Measurements from ENCODE around the gene PTGDR2.
A peak's percentile ranks its signal among the peaks of the same experiment; 100 is the strongest.
"Not testable (repeated sequence)": the region's sequence is repeated elsewhere in the genome, so short reads cannot be mapped to it uniquely, and the experiment has no call there.

PTGDR2 gene

GRCh38 chr11:60842668-60843600 lies 12.8 kb downstream of the PTGDR2 start:
- DNase-seq (ENCODE audit: low read depth in 1 of 2, low spot score in 1 of 2), result no peak

DNA sequence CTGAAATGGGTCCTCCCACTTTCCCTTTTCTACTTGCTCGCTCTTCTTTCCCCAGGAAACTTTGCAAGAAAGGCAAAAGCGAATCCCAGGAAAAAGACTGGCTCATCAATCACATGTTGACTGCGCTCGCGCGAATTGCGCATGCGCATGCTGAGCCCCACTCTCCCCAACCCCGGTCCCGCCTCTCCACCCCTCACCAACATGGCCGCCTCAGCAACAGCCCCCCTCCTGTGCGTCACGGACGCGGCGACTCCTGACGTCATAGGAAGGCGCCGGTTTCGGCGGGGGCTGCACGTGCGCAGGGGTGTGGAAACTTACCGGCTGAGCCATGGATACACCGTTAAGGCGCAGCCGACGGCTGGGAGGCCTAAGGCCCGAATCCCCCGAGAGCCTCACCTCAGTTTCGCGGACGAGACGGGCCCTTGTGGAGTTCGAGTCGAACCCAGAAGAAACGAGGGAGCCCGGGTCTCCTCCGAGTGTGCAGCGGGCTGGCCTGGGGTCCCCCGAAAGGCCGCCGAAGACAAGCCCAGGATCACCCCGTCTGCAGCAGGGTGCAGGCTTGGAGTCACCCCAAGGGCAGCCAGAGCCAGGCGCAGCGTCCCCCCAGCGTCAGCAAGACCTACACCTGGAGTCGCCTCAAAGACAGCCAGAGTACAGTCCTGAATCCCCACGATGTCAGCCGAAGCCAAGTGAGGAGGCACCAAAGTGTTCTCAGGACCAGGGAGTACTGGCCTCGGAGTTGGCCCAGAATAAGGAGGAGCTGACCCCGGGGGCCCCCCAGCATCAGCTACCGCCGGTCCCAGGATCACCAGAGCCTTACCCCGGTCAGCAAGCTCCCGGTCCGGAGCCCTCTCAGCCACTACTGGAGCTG lies 13.7 kb downstream of the PTGDR2 start, which contains the start of gene CCDC86:
Gene CCDC86, plus strand, starts transcription at position 317 of the 871 bp plus-strand sequence. Its CDS starts 12 bp downstream, at position 329.
- DNase-seq (ENCODE audit: low read depth in 1 of 2, low spot score in 1 of 2), result peak; percentile 96 to 99

DNA sequence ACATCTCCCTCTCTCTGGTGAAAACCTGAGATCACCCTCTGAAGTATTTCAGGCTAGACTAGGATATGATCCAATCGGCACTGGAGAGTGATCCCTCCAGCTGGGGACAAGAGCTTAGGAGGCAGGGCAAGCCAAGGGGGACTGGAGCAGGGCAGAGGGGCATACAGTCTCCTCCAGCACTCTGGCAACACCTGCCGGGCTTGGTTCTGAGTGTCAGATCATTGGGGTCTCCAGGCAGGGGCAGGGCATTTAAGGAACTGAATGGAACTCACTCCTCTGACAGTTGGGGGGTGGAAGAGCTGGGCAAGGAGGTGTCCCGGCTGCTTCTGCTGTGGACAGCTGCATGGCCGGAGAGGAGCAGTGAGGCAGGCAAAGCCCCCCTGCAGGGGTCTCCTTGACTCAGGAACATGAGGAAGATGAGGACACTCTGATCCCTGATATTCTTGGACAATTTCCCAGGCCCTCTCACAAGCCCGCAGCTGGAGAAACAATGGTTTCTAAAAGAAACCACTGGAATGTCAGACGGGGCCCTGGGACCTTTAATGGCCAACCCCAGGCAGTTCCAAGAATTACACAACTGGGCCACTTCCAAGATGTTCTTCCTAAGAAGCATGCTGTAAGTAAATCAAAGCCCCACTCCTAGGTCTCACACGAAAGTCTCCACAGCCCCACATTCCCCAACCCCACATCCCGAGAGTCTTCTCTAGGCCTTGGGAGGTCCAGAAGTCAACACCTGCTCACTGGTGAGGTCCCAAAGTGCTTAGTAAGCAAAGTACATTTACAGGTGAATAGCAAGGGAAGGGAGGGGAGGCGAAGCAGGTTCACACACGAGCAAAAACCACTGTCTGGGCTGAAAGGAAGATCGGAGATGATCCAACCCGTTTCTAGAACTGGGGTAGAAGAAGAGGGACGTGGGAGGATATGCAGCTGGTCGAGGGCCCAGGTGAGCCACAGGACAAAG lies 15.0 kb downstream of the PTGDR2 start:
- DNase-seq (ENCODE audit: low read depth in 1 of 2, low spot score in 1 of 2), result no peak

GRCh38 chr11:60838132-60838531 lies 17.6 kb downstream of the PTGDR2 start:
- DNase-seq (ENCODE audit: low read depth in 1 of 2, low spot score in 1 of 2), result no peak

DNA sequence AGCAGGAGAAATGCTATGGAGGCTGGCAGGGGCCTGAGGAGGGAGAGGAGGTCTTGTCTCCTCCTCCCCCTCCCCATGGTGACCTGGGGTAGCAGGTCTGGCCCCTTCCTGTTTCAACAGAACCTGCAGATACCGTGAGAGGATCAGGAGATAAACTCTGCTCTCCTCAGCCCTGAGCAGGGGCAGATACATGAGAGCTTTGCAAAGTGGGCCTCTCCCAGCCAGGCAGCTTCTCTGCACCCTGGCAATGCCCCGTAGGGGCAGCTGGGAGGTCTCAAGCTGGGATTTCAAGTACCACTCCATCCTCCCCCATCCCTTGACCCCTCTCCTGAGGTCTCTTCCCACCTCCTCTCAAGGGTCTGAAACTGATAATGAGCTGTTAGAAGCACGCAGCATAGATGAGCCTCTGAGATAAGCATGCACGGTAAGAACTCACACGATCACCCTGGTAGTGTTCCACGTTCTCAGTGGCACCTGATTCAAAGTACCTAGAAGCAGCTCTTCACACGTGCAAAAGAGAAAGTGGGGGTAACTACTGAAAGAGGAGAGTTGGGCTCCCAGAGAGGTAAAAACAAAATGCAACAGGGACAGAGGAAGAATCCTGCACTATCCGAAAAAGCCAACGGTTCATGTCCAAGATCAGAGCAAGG lies 18.8 kb downstream of the PTGDR2 start:
- DNase-seq (ENCODE audit: low read depth in 1 of 2, low spot score in 1 of 2), result no peak

- no peak for DNase-seq (ENCODE audit: low read depth in 1 of 2, low spot score in 1 of 2)
These were observed 20.3 kb downstream of the PTGDR2 start for GRCh38 chr11:60835534-60835846.

DNA sequence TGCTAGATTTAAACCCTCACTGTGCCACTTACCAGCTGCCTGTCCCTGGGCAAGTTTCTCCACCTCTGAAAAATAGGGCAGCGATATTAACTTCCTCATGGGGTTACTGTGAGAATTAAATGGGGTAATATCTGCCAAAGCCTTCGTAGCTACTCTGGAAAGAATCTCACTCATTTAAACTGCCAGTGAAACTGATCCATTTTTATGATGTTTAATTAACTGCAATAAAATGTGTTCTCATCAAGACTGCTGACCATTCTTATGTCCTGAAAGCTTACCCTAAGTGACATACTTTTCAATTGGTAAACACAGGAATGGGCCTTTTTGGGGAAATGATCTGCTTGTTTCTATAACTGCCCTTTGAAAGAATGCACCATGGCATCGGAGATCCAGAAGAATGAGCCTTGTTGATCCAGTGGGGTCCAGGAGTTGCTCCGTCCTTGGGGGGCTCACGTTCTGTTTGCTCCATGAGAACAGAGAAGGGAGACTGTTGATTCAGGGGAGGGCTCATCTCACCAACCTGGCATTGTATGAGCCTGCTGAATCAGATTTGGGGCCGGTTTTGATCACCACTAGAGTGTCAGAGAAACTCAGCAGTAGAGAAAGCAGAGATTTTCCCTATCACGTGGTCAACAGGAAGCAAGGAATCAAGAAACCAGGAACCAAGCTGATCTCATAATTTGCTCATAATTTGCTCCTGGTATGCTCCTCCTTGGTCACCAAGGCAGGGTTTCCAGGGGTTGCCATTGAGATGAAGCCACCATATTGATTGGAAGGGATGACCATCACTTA lies 20.8 kb downstream of the PTGDR2 start:
- DNase-seq (ENCODE audit: low read depth in 1 of 2, low spot score in 1 of 2), result no peak

DNA sequence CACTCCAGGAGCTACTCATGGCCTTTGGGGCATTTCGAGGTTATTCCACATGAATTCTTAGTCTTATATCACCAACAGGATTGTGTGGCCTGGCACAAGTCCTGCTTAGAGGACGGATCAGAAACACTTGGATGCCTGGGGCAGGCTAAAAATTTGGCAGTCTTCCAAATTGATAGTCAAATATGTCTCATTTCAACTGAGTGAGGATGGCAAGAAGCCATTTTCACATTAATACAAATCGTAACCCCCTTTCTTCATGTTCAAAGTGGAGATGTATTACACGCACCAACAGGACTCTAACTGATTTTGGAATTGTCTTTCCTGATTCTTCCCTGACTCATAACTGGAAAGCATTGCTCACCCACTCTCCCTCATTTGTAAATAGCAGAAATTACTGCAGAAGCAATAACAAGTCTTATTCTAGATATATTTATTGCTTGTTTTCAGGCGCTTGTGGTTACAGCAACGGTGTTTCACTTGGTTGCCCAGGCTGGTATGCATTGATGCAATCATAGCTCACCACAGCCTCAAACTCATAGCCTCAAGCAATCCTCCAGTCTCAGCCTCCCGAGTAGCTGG lies 24.2 kb downstream of the PTGDR2 start:
- DNase-seq (ENCODE audit: low read depth in 1 of 2, low spot score in 1 of 2), result no peak

GRCh38 chr11:60831143-60831500 lies 24.6 kb downstream of the PTGDR2 start:
- peak; percentile 54 to 73 for DNase-seq (ENCODE audit: low read depth in 1 of 2, low spot score in 1 of 2)

DNA sequence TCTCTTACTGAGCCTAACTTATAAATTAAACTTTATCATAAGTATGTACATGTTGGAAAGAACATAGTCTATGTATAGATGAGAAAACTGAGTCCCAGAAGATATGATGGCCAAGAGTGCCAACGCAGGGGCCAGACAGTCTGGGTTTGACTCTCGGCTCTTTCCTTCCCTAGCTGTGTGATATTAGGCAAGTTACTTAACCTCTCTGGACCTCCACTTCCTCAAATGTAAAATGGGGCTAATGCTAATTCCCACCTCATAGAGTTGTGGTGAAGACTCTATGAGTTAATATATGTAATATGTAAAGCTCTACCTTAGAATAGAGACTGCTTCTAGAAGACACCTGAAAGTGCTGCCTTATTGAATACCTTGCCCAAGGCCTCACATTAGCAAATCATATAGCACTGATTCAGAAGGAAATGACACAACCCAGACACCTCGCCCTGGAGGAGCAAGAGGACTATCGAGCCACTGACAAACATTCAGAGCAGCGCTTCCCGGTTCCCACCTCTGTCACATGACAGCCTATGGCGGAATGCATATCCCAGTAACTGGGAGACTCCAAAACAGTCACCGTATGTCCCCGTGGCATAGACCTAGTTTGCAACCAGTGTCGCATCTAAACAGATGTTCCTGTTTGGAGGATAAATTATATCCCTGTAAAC lies 25.1 kb downstream of the PTGDR2 start:
- no peak for DNase-seq (ENCODE audit: low read depth in 1 of 2, low spot score in 1 of 2)

DNA sequence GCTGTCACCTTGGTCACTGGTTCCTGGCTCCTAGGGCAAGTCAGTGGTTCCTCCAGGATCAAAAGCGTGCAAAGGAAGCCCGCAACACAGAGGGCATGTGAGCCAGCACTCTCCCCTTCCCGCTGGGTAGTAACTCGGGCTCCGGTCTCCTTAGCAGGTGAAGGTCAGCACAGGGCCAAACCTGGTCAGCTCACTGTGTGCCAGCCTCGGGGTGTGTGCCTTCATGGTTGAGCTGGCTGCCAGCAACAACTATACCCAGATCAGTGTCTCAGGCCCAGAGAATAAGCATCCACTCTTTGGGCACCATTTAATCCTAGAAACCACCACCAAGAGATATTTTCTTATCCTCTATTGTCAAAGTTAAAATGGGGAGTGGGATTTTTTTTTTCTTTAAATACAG lies 30.0 kb downstream of the PTGDR2 start:
- no peak for DNase-seq (ENCODE audit: low read depth in 1 of 2, low spot score in 1 of 2)

DNA sequence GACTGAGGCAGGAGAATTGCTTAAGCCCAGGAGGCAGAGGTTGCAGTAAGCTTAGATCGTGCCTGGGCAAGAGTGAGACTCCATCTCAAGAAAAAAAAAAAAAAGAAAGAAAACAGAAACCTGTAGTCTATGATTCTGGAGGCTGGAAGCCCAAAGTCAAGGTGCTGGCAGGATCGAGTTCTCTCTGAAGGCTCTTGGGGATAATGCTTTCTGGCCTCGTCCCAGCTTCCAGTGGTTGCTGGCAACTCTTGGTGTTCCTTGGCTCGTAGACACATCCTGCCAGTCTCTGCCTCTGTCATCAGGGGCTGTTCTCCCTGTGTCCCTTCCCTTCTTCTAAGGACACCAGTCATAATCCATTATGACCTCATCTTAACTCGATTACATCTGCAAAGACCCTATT lies 30.6 kb downstream of the PTGDR2 start:
- no peak for DNase-seq (ENCODE audit: low read depth in 1 of 2, low spot score in 1 of 2)

GRCh38 chr11:60823745-60824306 lies 31.9 kb downstream of the PTGDR2 start:
- DNase-seq (ENCODE audit: low read depth in 1 of 2, low spot score in 1 of 2), result not testable (repeated sequence)

- no peak for DNase-seq (ENCODE audit: low read depth in 1 of 2, low spot score in 1 of 2)
These were observed 33.7 kb downstream of the PTGDR2 start for GRCh38 chr11:60821827-60822599.

GRCh38 chr11:60818057-60818456 lies 37.7 kb downstream of the PTGDR2 start:
- DNase-seq (ENCODE audit: low read depth in 1 of 2, low spot score in 1 of 2), result no peak

DNA sequence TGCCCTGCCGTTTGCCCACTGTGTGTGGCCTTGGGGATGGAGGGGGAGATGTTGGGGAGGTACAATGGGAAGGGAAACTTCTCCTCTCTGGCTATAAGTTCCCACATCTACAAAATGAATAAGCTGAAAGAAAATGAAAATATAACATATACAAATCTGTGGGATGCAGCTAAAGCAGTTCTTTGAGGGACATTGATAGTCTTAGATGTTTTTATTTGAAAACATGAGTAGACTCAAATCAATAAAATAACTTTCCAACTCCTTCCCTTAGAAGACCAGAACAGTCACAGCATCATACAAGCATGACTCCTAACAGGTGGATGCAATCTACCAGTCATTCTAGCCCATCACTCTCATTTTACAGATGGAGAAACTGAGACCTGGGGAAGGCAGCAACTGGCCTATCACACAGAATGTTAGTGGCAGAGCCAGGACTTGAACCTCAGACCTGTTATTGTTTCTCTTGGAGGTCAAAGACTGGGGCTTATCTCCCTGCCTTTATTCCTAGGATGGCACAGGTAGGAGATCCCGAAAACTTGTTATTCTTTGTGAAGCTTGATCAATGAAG lies 39.1 kb downstream of the PTGDR2 start:
- no peak for DNase-seq (ENCODE audit: low read depth in 1 of 2, low spot score in 1 of 2)

DNA sequence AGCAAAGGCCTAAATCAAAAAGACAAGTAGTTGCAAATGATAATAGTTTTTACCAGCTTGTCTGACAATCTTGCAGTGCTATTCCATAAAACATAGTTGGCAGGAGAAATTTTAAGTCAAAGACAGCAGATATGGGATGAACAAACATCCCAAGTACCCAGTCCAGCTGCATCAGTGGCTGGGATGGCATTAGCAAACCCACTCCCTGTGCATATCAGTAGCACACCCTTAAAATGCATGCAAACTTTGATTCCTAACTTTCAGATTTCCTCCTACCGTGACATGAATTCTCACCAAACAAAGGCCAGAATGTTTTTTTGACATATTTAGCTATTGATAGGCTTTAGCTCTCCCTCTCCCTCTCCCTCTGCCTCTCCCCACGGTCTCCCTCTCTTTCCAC lies 41.6 kb downstream of the PTGDR2 start:
- DNase-seq (ENCODE audit: low read depth in 1 of 2, low spot score in 1 of 2), result no peak

Measured in stimulated activated CD4-positive, alpha-beta T cell treated with anti-CD3 and anti-CD28 coated beads, Interleukin-15, amount 100 ng/mL, for 1 hour (primary cell).